HepG2 (cell line): Measurements from ENCODE around the gene MGA. TPM values are rescaled to one million over a fixed set of nuclear protein-coding genes. Genes with fewer than 3 reads are reported as not detected.

Experiments
- CERS6 ChIP-seq: sonication (generic); formaldehyde crosslinking; IDR thresholded peaks from 2 replicates; pipeline ENCODE4 v1.5.0; 2020; ENCODE audit warnings: missing genetic modification reagents
- FOXA3 ChIP-seq: IDR thresholded peaks from 2 replicates; pipeline ENCODE4 v1.6.1; 2016; ENCODE audit warnings: missing genetic modification reagents, missing compliant biosample characterization
- GTF2F1 ChIP-seq: fragments of 150-350 bp; IDR thresholded peaks from 2 replicates; pipeline ENCODE4 v1.6.1; 2014; ENCODE audit warnings: low read length
- HNF1B ChIP-seq: sonication (generic); formaldehyde crosslinking; IDR thresholded peaks from 2 replicates; pipeline ENCODE4 v1.5.1; 2020; ENCODE audit warnings: mild to moderate bottlenecking, moderate library complexity, missing genetic modification reagents
- IKZF5 ChIP-seq: IDR thresholded peaks from 2 replicates; pipeline ENCODE4 v1.6.1; 2018; ENCODE audit warnings: missing genetic modification reagents, mild to moderate bottlenecking, missing compliant biosample characterization
- KDM1A ChIP-seq: IDR thresholded peaks from 2 replicates; pipeline ENCODE4 v1.6.1; 2016; ENCODE audit warnings: missing compliant biosample characterization
- MAFG ChIP-seq: sonication (generic); formaldehyde crosslinking; IDR thresholded peaks from 2 replicates; pipeline ENCODE4 v1.5.1; 2020; ENCODE audit warnings: mild to moderate bottlenecking, missing genetic modification reagents
- MYPOP ChIP-seq: sonication (generic); formaldehyde crosslinking; IDR thresholded peaks from 2 replicates; pipeline ENCODE4 v1.8.1; 2023; ENCODE audit warnings: mild to moderate bottlenecking, moderate library complexity, missing genetic modification reagents
- NCOA1 ChIP-seq: sonication (generic); formaldehyde crosslinking; IDR thresholded peaks from 2 replicates; pipeline ENCODE4 v1.9.0; 2021; ENCODE audit warnings: missing genetic modification reagents
- NR2C2 ChIP-seq: sonication (generic); formaldehyde crosslinking; IDR thresholded peaks from 2 replicates; pipeline ENCODE4 v1.4.0; 2020; ENCODE audit warnings: missing genetic modification reagents, mild to moderate bottlenecking, moderate library complexity, borderline replicate concordance
- PAXIP1 ChIP-seq: sonication (generic); formaldehyde crosslinking; conservative IDR thresholded peaks from 2 replicates; pipeline ENCODE4 v1.4.0; 2020; ENCODE audit warnings: mild to moderate bottlenecking, missing genetic modification reagents, moderate library complexity
- TERF1 ChIP-seq: sonication (generic); formaldehyde crosslinking; IDR thresholded peaks from 2 replicates; pipeline ENCODE4 v1.8.0; 2022; ENCODE audit warnings: mild to moderate bottlenecking, missing genetic modification reagents, moderate library complexity
- ZNF180 ChIP-seq: sonication (generic); formaldehyde crosslinking; IDR thresholded peaks from 2 replicates; pipeline ENCODE4 v1.4.0; 2020; ENCODE audit warnings: low read depth, missing genetic modification reagents, borderline replicate concordance
- ZNF224 ChIP-seq: sonication (generic); formaldehyde crosslinking; IDR thresholded peaks from 2 replicates; pipeline ENCODE4 v1.5.0; 2020; ENCODE audit warnings: mild to moderate bottlenecking, missing genetic modification reagents
- ZNF597 ChIP-seq: sonication (generic); formaldehyde crosslinking; IDR thresholded peaks from 2 replicates; pipeline ENCODE4 v1.5.0; 2020; ENCODE audit warnings: missing genetic modification reagents
- ZNF614 ChIP-seq: IDR thresholded peaks from 2 replicates; pipeline ENCODE4 v1.6.1; 2018; ENCODE audit warnings: missing biosample characterization, missing genetic modification reagents, inconsistent platforms, borderline replicate concordance
- ZNF644 ChIP-seq: IDR thresholded peaks from 2 replicates; pipeline ENCODE4 v1.6.1; 2016; ENCODE audit warnings: low read depth
- ZNF75D ChIP-seq: sonication (generic); formaldehyde crosslinking; IDR thresholded peaks from 2 replicates; pipeline ENCODE4 v1.8.1; 2023; ENCODE audit warnings: missing genetic modification reagents, mild to moderate bottlenecking, borderline replicate concordance
- polyA plus RNA-seq, 8 experiments: library from polyadenylated mRNA; depleted of rRNA in 3 of 8; stranded (reverse) in 7 of 8; unstranded in 1 of 8; fragments of >200 nt; fragmentation: Illumina TruSeq in 4 of 8; extraction: Trizol in 4 of 8; gene quantifications; 2 replicates each; pipeline versions ENCODE4 v1.2.1 to v1.2.3, GENCODE V29; 2011 to 2016; ENCODE audit warnings: low read depth in 4 of 8, missing spikeins in 1 of 8, mixed read lengths in 1 of 8; ENCODE audit not compliant: insufficient read depth in 1 of 8
- total RNA-seq, 5 experiments: library from RNA; depleted of rRNA; stranded (reverse); fragments of >200 nt; fragmentation: Illumina TruSeq; extraction: Trizol; gene quantifications; 2 replicates each; pipeline ENCODE4 v1.2.3, GENCODE V29; 2016; ENCODE audit warnings: low read depth in 1 of 5

MGA gene
- total and polyA plus RNA-seq, 2 of the 13 experiments (the other 11 are each of a cell fraction or from before 2014, with no cell fraction given), result 5.3 to 59.0 TPM

- TF ChIP-seq ZNF597 (CRISPR knock-in tag), result no peak
- TF ChIP-seq ZNF224 (CRISPR knock-in tag), result peak; percentile 90
- TF ChIP-seq HNF1B (CRISPR knock-in tag), result peak; percentile 96
- peak; percentile 84 for TF ChIP-seq ZNF644 (CRISPR knock-in tag)
- TF ChIP-seq NCOA1 (CRISPR knock-in tag), result no peak
- TF ChIP-seq ZNF75D, result no peak
- no peak for TF ChIP-seq MAFG
- peak; percentile 21; the same call in 1 of the 2 replicates for TF ChIP-seq KDM1A (CRISPR knock-in tag)
- no peak for TF ChIP-seq GTF2F1
- TF ChIP-seq TERF1 (CRISPR knock-in tag), result no peak
- peak; percentile 52 for TF ChIP-seq FOXA3 (CRISPR knock-in tag)
- TF ChIP-seq ZNF180 (CRISPR knock-in tag), result no peak
- TF ChIP-seq IKZF5 (CRISPR knock-in tag), result peak; percentile 83
- TF ChIP-seq ZNF614, result peak; percentile 93; the same call in 1 of the 2 replicates
- no peak for TF ChIP-seq CERS6 (CRISPR knock-in tag)
- peak; percentile 70; the same call in 1 of the 2 replicates for TF ChIP-seq NR2C2 (CRISPR knock-in tag)
- peak; percentile 93 for TF ChIP-seq MYPOP (CRISPR knock-in tag)
- peak; percentile 84 for TF ChIP-seq PAXIP1 (CRISPR knock-in tag)
These were observed 114.1 kb downstream of the MGA start, which contains the start of gene MAPKBP1 (continued) for GRCh38 chr15:41774062-41774881.
